NB4 (cell line): ENCODE data around the gene A2ML1.

ENCODE experiments used
- CTCF ChIP-seq: IDR thresholded peaks from one replicate; pipeline ENCODE4 v1.5.1; 2012; ENCODE audit warnings: low read depth, low read length
- POLR2A ChIP-seq: IDR thresholded peaks from 2 replicates; pipeline ENCODE4 v1.6.1; 2011; ENCODE audit warnings: mild to moderate bottlenecking; ENCODE audit not compliant: insufficient read length; ENCODE audit errors: extremely low read depth

GRCh38 chr12:8784290-8784888 is 38.0 kb upstream of the A2ML1 start:
- TF ChIP-seq POLR2A (no peak), CTCF (no peak)
